IPS DF 6.9 (cell line): ENCODE results near the gene TP53I11.

ENCODE experiments used
- DNase-seq: peaks from one replicate; pipeline ENCODE4 v3.0.0-alpha.2; 2013; ENCODE audit warnings: low read depth, low spot score
- H3K27ac ChIP-seq: one replicate; pipeline ENCODE4 v1.5.1; 2013; ENCODE audit warnings: low read length, control low read depth
- H3K27me3 ChIP-seq: 2 replicates; pipeline ENCODE4 v1.6.1; 2013; ENCODE audit warnings: mild to moderate bottlenecking, low read length; ENCODE audit not compliant: control insufficient read depth, insufficient read depth
- H3K36me3 ChIP-seq: 2 replicates; pipeline ENCODE4 v1.6.1; 2013; ENCODE audit warnings: low read length; ENCODE audit not compliant: control insufficient read depth, insufficient read depth
- H3K4me1 ChIP-seq: 2 replicates; pipeline ENCODE4 v1.6.1; 2013; ENCODE audit warnings: low read length; ENCODE audit not compliant: control insufficient read depth, insufficient read depth
- H3K4me3 ChIP-seq: 2 replicates; pipeline ENCODE4 v1.5.1; 2013; ENCODE audit warnings: mild to moderate bottlenecking, low read length
- H3K9me3 ChIP-seq: 2 replicates; pipeline ENCODE4 v1.6.1; 2013; ENCODE audit warnings: low read length, inconsistent platforms; ENCODE audit not compliant: control insufficient read depth, insufficient read depth
- WGBS: extraction: QIAGEN DNeasy Blood & Tissue Kit; methylation state at CpG from one replicate; pipeline ENCODE4 v1.1.7; 2013; ENCODE audit warnings: mixed read lengths, missing lambda C conversion rate; ENCODE audit not compliant: insufficient read length, insufficient coverage; 5-methylcytosine and 5-hydroxymethylcytosine counted together

Gene TP53I11

GRCh38 chr11:44955015-44955738 lies 4.5 kb upstream of the TP53I11 start:
- Histone ChIP-seq H3K36me3 (no peaks in the 10 kb centered on the region), H3K9me3 (no peaks in the 10 kb centered on the region), H3K4me1 (peaks cover 15% of the 10 kb centered on the region), H3K4me3 (no peak overlapping the region), H3K27ac (no peak overlapping the region), H3K27me3 (no peaks in the 10 kb centered on the region)
- DNase-seq: no peak
- no CpG with 5 or more reads among the region's 5 CpGs for WGBS

GRCh38 chr11:44954051-44954906 lies 3.6 kb upstream of the TP53I11 start:
- no CpG with 5 or more reads among the region's 12 CpGs for WGBS
- Histone ChIP-seq H3K4me3 (no peak overlapping the region), H3K4me1 (peaks cover 11% of the 10 kb centered on the region), H3K27ac (no peak overlapping the region), H3K27me3 (no peaks in the 10 kb centered on the region), H3K9me3 (no peaks in the 10 kb centered on the region), H3K36me3 (no peaks in the 10 kb centered on the region)
- DNase-seq: no peak

- WGBS: no CpG with 5 or more reads among the region's 3 CpGs
- no peak overlapping the region for H3K27ac ChIP-seq
These were observed 2.0 kb upstream of the TP53I11 start for GRCh38 chr11:44952500-44953260.

GRCh38 chr11:44952082-44952481 lies 1.4 kb upstream of the TP53I11 start:
- Histone ChIP-seq H3K4me1 (peaks cover 8% of the 10 kb centered on the region), H3K27me3 (no peaks in the 10 kb centered on the region), H3K27ac (no peak overlapping the region), H3K36me3 (no peaks in the 10 kb centered on the region), H3K9me3 (no peaks in the 10 kb centered on the region), H3K4me3 (no peak overlapping the region)
- no CpG with 5 or more reads among the region's 2 CpGs for WGBS
- DNase-seq: no peak

More at GRCh38 chr11:44952500-44953260, 2.0 kb upstream of the TP53I11 start:
- Histone ChIP-seq H3K4me1 (peaks cover 11% of the 10 kb centered on the region), H3K4me3 (no peak overlapping the region), H3K36me3 (no peaks in the 10 kb centered on the region), H3K9me3 (no peaks in the 10 kb centered on the region), H3K27me3 (no peaks in the 10 kb centered on the region)
- DNase-seq: no peak

- Histone ChIP-seq H3K4me3 (peak overlapping the region; percentile 84), H3K9me3 (no peaks in the 10 kb centered on the region), H3K4me1 (peaks cover 7% of the 10 kb centered on the region), H3K27ac (no peak overlapping the region), H3K36me3 (no peaks in the 10 kb centered on the region), H3K27me3 (no peaks in the 10 kb centered on the region)
- no CpG with 5 or more reads among the region's 63 CpGs for WGBS
- DNase-seq: no peak
These were observed 555 bp downstream of the TP53I11 start for GRCh38 chr11:44950031-44950624.

- no peak for DNase-seq
- Histone ChIP-seq H3K27me3 (no peaks in the 10 kb centered on the region), H3K4me3 (peak overlapping the region; percentile 84), H3K36me3 (no peaks in the 10 kb centered on the region), H3K9me3 (no peaks in the 10 kb centered on the region), H3K4me1 (peaks cover 6% of the 10 kb centered on the region), H3K27ac (no peak overlapping the region)
- WGBS: no CpG with 5 or more reads among the region's 57 CpGs
These were observed 1.3 kb downstream of the TP53I11 start for GRCh38 chr11:44949160-44950030.

GRCh38 chr11:44948155-44948554 lies 2.5 kb downstream of the TP53I11 start:
- DNase-seq: no peak
- Histone ChIP-seq H3K4me3 (no peak overlapping the region), H3K27ac (no peak overlapping the region), H3K27me3 (no peaks in the 10 kb centered on the region), H3K9me3 (no peaks in the 10 kb centered on the region), H3K36me3 (no peaks in the 10 kb centered on the region), H3K4me1 (peaks cover 9% of the 10 kb centered on the region)
- WGBS: no CpG with 5 or more reads among the region's 3 CpGs

GRCh38 chr11:44947114-44947513 lies 3.6 kb downstream of the TP53I11 start:
- Histone ChIP-seq H3K4me3 (no peak overlapping the region), H3K9me3 (no peaks in the 10 kb centered on the region), H3K27ac (no peak overlapping the region), H3K4me1 (peaks cover 9% of the 10 kb centered on the region), H3K36me3 (no peaks in the 10 kb centered on the region), H3K27me3 (no peaks in the 10 kb centered on the region)
- no peak for DNase-seq
- no CpG with 5 or more reads among the region's 9 CpGs for WGBS

- no CpG with 5 or more reads among the region's 12 CpGs for WGBS
These were observed 4.4 kb downstream of the TP53I11 start for GRCh38 chr11:44946263-44946662.

More at GRCh38 chr11:44946263-44946662, 4.4 kb downstream of the TP53I11 start:
- Histone ChIP-seq H3K4me3 (no peak overlapping the region), H3K27ac (no peak overlapping the region), H3K36me3 (0 out of 2 replicates have a peak, but pooled peaks cover 4% of the 10 kb centered on the region), H3K9me3 (no peaks in the 10 kb centered on the region), H3K27me3 (no peaks in the 10 kb centered on the region), H3K4me1 (peaks cover 9% of the 10 kb centered on the region)
- no peak for DNase-seq
